Measurements from ENCODE around the gene NPC1.

GRCh38 chr18:23551978-23552377, 34.3 kb downstream of the NPC1 start:
- no peak for TF ChIP-seq SIN3A (IDR thresholded peaks at IDR 0.05; ENCODE audit: low read depth)
- TF ChIP-seq ZNF274 (IDR thresholded peaks at IDR 0.05; ENCODE audit: low read depth, low read length), result no peak
- TF ChIP-seq CTCF (IDR thresholded peaks at IDR 0.05 in 2 of 3, conservative IDR thresholded peaks at IDR 0.05 in 1 of 3; ENCODE audit: borderline replicate concordance in 1 of 3, insufficient read depth in 1 of 3, low read depth in 2 of 3, low read length in 2 of 3), result no peak
- no peak for TF ChIP-seq POLR2AphosphoS5 (IDR thresholded peaks at IDR 0.05; ENCODE audit: low read depth, low read length)
- no peak for TF ChIP-seq MAX (IDR thresholded peaks at IDR 0.05)
- TF ChIP-seq EZH2 (IDR thresholded peaks at IDR 0.05), result no peak
- TF ChIP-seq POLR2A (IDR thresholded peaks at IDR 0.05; ENCODE audit: borderline replicate concordance, extremely low read depth, insufficient read depth, insufficient read length), result no peak
- no peak for TF ChIP-seq ATF3 (IDR thresholded peaks at IDR 0.05)
- TF ChIP-seq EZH2phosphoT487 (IDR thresholded peaks at IDR 0.05; ENCODE audit: borderline replicate concordance), result no peak
- TF ChIP-seq JUND (IDR thresholded peaks at IDR 0.05), result no peak
- no peak for TF ChIP-seq ZBTB33 (IDR thresholded peaks at IDR 0.05; ENCODE audit: extremely low read depth, insufficient replicate concordance, low read length)
- no peak for TF ChIP-seq SRF (IDR thresholded peaks at IDR 0.05; ENCODE audit: low read depth)
